ENCODE data around the gene CORO7. TPM values are rescaled to one million over a fixed set of nuclear protein-coding genes. Genes with fewer than 3 reads are reported as not detected.

CORO7 gene
- total and polyA plus RNA-seq, 9 of the 15 experiments (the other 6 are each of a cell fraction or from before 2014, with no cell fraction given) = 0.45 to 77.2 (median 18.7) TPM

- TF ChIP-seq CTCF (IDR thresholded peaks at IDR 0.05 in 2 of 3, conservative IDR thresholded peaks at IDR 0.05 in 1 of 3; ENCODE audit: insufficient read depth in 2 of 3, low read depth in 1 of 3, low read length in 3 of 3) (peak; percentile 94 to 97 (median 97)), YY1 (IDR thresholded peaks at IDR 0.05; ENCODE audit: borderline replicate concordance in 1 of 3, control insufficient read depth in 1 of 3, extremely low read depth in 1 of 3, insufficient read depth in 3 of 3, insufficient read length in 1 of 3, insufficient replicate concordance in 2 of 3, low read depth in 1 of 3, low read length in 2 of 3) (peak in 1 of 3 experiments; percentile 36), ZNF507 (tag; conservative IDR thresholded peaks at IDR 0.05) (no peak), COPS2 (conservative IDR thresholded peaks at IDR 0.05) (no peak), EGR1 (conservative IDR thresholded peaks at IDR 0.05) (no peak), TBL1XR1 (IDR thresholded peaks at IDR 0.05; ENCODE audit: low read length in 2 of 2) (no peak), MITF (IDR thresholded peaks at IDR 0.05) (no peak), RBFOX2 (IDR thresholded peaks at IDR 0.05; ENCODE audit: low read depth, low read length) (no peak), MAFF (IDR thresholded peaks at IDR 0.05; ENCODE audit: low read length) (no peak), ZNF77 (CRISPR knock-in tag; IDR thresholded peaks at IDR 0.05) (no peak), MECOM (CRISPR knock-in tag; IDR thresholded peaks at IDR 0.05) (no peak), RB1 (IDR thresholded peaks at IDR 0.05; ENCODE audit: low read depth) (peak; percentile 43; the same call in 1 of the 2 replicates), ELF2 (CRISPR knock-in tag; IDR thresholded peaks at IDR 0.05) (no peak), ZBTB7A (IDR thresholded peaks at IDR 0.05; ENCODE audit: borderline replicate concordance, control insufficient read depth, low read depth, low read length) (no peak), ZKSCAN1 (IDR thresholded peaks at IDR 0.05; ENCODE audit: low read depth, low read length) (0 out of 2 replicates have a peak, but pooled peaks have one; percentile 43), BDP1 (IDR thresholded peaks at IDR 0.05; ENCODE audit: insufficient read depth, insufficient read length) (no peak), ZNF324 (CRISPR knock-in tag; IDR thresholded peaks at IDR 0.05) (no peak), MTA3 (IDR thresholded peaks at IDR 0.05; ENCODE audit: borderline replicate concordance) (no peak), ZNF277 (CRISPR knock-in tag; IDR thresholded peaks at IDR 0.05; ENCODE audit: borderline replicate concordance) (no peak), ZNF121 (CRISPR knock-in tag; conservative IDR thresholded peaks at IDR 0.05) (no peak), ZNF384 (IDR thresholded peaks at IDR 0.05; ENCODE audit: low read depth, low read length) (0 out of 2 replicates have a peak, but pooled peaks have one; percentile 28)
Measured at GRCh38 chr16:4330277-4330874, 86.0 kb downstream of the CORO7 start (continued).

All from K562 (cell line).